MM.1S (cell line): Measurements from ENCODE around the gene PTX3.

Source experiments
- CTCF ChIP-seq: fragments of 300-600 bp; sonication (generic); IDR thresholded peaks from 2 replicates; pipeline ENCODE4 v1.5.1; 2016; ENCODE audit warnings: antibody characterized with exemption, low read length, mixed read lengths
- EZH2 ChIP-seq: fragments of 300-600 bp; sonication (generic); optimal IDR thresholded peaks from 2 replicates; pipeline ENCODE3; 2017; ENCODE audit warnings: low read depth, mild to moderate bottlenecking, antibody characterized with exemption, low read length, mixed read lengths

- TF ChIP-seq CTCF: no peak
- TF ChIP-seq EZH2: no peak
Observed at GRCh38 chr3:157412323-157412855, 24.3 kb upstream of the PTX3 start.
